Measurements from ENCODE around the gene TET3. TPM values are rescaled to one million over a fixed set of nuclear protein-coding genes. Genes with fewer than 3 reads are reported as not detected.

TET3 gene
- total RNA-seq, 1 donor from 2014 or later = 32.8 TPM

GRCh38 chr2:73985308-73986084 lies 786 bp downstream of the TET3 start:
- peak overlapping the region; percentile 82 for H3K4me2 ChIP-seq (ENCODE audit: low read length)
- peak overlapping the region; percentile 56 for H2AFZ ChIP-seq (ENCODE audit: low read depth, low read length)
- H4K20me1 ChIP-seq (ENCODE audit: insufficient read depth, low read length) = peaks cover 36% of the 10 kb centered on the region
- Mint-ChIP-seq H3K27me3 (ENCODE audit: low read depth, unreplicated experiment) (no peaks in the 10 kb centered on the region), H3K27ac (ENCODE audit: unreplicated experiment) (peak overlapping the region; percentile 78), H3K9me3 (ENCODE audit: unreplicated experiment) (no peaks in the 10 kb centered on the region), H3K4me3 (ENCODE audit: unreplicated experiment) (peak overlapping the region; percentile 85), H3K36me3 (ENCODE audit: low read depth, unreplicated experiment) (peaks cover 6% of the 10 kb centered on the region), H3K4me1 (ENCODE audit: low read depth, unreplicated experiment) (peaks cover 26% of the 10 kb centered on the region)
- H3K27ac ChIP-seq (ENCODE audit: low read depth, low read length) = no peak overlapping the region
- peak overlapping the region; percentile 57 for H3K4me3 ChIP-seq (ENCODE audit: insufficient read depth, low read depth, low read length)
- no peak for DNase-seq (ENCODE audit: low read depth)
- H3K9ac ChIP-seq (ENCODE audit: low read length) = peak overlapping the region; percentile 71
- no peaks in the 10 kb centered on the region for H3K9me3 ChIP-seq (ENCODE audit: insufficient read depth, low read depth, low read length)
- peaks cover 46% of the 10 kb centered on the region for H3K79me2 ChIP-seq (ENCODE audit: insufficient read depth, low read length)
- no peak for TF ChIP-seq EZH2 (IDR thresholded peaks at IDR 0.05; ENCODE audit: insufficient read depth, low read length)
- no peak for TF ChIP-seq CTCF (IDR thresholded peaks at IDR 0.05; ENCODE audit: insufficient read depth, low read depth, low read length)
- H3K36me3 ChIP-seq (ENCODE audit: insufficient read depth, low read length) = no peaks in the 10 kb centered on the region
- peaks cover 29% of the 10 kb centered on the region for H3K4me1 ChIP-seq (ENCODE audit: insufficient read depth, low read length)
- no peak for FAIRE-seq
- H3K27me3 ChIP-seq (ENCODE audit: insufficient read depth, low read length) = peaks cover 8% of the 10 kb centered on the region

GRCh38 chr2:73986085-73986681 lies 1.5 kb downstream of the TET3 start:
- Histone ChIP-seq H3K27me3 (ENCODE audit: insufficient read depth, low read length) (peaks cover 3% of the 10 kb centered on the region), H4K20me1 (ENCODE audit: insufficient read depth, low read length) (peaks cover 36% of the 10 kb centered on the region), H3K4me2 (ENCODE audit: low read length) (peak overlapping the region; percentile 82), H3K4me3 (ENCODE audit: insufficient read depth, low read depth, low read length) (peak overlapping the region; percentile 57), H3K36me3 (ENCODE audit: insufficient read depth, low read length) (no peaks in the 10 kb centered on the region), H3K9me3 (ENCODE audit: insufficient read depth, low read depth, low read length) (no peaks in the 10 kb centered on the region), H3K9ac (ENCODE audit: low read length) (peak overlapping the region; percentile 71), H3K27ac (ENCODE audit: low read depth, low read length) (no peak overlapping the region), H3K4me1 (ENCODE audit: insufficient read depth, low read length) (peaks cover 26% of the 10 kb centered on the region), H3K79me2 (ENCODE audit: insufficient read depth, low read length) (peaks cover 50% of the 10 kb centered on the region), H2AFZ (ENCODE audit: low read depth, low read length) (peak overlapping the region; percentile 56)
- no peaks in the 10 kb centered on the region for H3K27me3 Mint-ChIP-seq (ENCODE audit: low read depth, unreplicated experiment)
- H3K4me1 Mint-ChIP-seq (ENCODE audit: low read depth, unreplicated experiment) = peaks cover 24% of the 10 kb centered on the region
- peaks cover 9% of the 10 kb centered on the region for H3K36me3 Mint-ChIP-seq (ENCODE audit: low read depth, unreplicated experiment)
- DNase-seq (ENCODE audit: low read depth) (no peak), FAIRE-seq (no peak)
- TF ChIP-seq CTCF (IDR thresholded peaks at IDR 0.05; ENCODE audit: insufficient read depth, low read depth, low read length) (no peak), EZH2 (IDR thresholded peaks at IDR 0.05; ENCODE audit: insufficient read depth, low read length) (no peak)
- H3K4me3 Mint-ChIP-seq (ENCODE audit: unreplicated experiment) = peak overlapping the region; percentile 85
- no peaks in the 10 kb centered on the region for H3K9me3 Mint-ChIP-seq (ENCODE audit: unreplicated experiment)
- peak overlapping the region; percentile 41 for H3K27ac Mint-ChIP-seq (ENCODE audit: unreplicated experiment)
